ENCODE measurements around the gene C10orf53.
"Not testable (repeated sequence)": the region's sequence is repeated elsewhere in the genome, so short reads cannot be mapped to it uniquely, and the experiment has no call there.

C10orf53 gene

DNA sequence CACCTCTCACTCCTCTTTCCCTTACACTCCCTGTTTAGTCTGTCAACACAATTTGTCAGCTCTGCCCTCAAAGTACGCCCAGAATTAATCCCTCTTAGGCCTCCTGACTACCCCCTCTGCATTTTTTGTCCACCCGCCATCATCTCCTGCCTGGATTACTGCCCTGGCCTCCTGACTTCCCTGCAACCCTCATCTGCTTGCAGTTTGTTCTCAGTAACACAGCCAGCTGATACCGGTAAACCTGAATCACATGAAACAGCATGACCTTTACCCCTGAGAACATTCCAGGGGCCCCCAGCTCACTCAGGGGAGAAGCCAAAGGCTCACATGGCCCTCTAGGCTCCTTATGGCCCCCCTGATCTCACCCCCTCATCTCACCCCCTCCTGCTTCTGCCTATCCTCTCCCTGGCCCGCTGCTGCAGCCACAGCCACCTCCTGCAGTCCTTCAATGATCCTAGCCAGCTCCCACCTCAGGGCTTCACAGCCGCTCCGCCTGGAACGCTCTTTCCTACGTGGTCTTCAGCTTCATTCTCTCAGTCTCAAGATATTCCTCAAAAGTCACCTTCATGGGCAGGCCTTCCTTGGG lies 8.9 kb downstream of the C10orf53 start:
- peak in 1 of 14 donors; percentile 2 for DNase-seq

- no peak for DNase-seq
Measured at GRCh38 chr10:49688920-49689319, 9.5 kb downstream of the C10orf53 start.

- no peak for DNase-seq
Measured at GRCh38 chr10:49689882-49690510, 10.5 kb downstream of the C10orf53 start.

DNA sequence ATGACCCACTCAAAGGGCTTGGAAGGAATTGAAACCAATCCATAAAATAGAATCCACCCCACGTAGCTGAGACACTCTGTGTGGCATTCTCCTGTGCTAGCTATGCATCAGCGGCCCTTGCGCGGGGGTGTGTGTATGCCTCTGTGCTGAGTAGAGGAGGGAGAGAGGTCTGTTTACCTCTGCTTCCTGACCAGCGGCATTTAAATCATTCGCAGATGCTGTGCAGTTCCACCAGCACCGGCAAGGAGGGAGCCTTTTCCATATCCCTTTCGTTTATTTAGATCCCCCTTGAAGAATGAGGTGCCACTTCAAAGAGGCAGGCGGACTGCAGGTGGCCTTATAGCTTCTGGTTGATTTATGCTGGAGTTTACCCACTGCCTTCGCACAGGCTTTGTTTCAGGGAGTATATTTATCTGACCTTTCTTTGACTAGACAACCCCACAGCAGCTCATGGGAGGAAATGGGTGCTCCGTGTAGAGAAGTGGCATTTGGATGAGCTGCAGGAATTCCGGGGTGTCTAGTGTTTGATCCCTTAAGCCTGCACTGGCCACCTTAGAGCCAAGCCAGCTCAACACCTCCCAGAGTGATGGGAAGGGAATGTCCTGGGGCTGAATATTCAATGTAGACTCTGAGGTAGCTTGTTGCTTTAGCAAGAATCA lies 11.4 kb downstream of the C10orf53 start:
- DNase-seq, result no peak

DNA sequence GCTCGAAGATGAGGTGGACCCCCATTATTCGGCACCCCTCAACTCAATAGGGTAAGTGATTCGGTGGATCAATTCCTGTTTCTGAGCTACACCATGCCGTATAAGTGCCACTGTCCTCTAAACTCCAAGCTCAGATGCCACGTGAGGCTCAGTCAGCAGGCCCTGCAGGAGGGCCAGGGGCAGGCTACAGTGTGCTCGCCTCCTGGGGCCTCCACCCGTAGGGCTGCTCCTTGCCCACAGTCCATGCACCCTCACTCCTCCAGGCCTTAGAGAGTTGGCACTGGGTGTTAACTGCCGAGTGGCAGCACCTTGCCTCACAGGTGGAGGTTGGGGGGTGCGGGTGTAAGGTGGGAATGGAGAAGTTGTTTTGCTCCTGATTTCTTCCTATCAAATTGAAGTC lies 12.1 kb downstream of the C10orf53 start:
- DNase-seq, result no peak

- no peak for DNase-seq
Measured at GRCh38 chr10:49694466-49694865, 15.0 kb downstream of the C10orf53 start.

GRCh38 chr10:49696311-49696710 lies 16.9 kb downstream of the C10orf53 start:
- no peak for DNase-seq

DNA sequence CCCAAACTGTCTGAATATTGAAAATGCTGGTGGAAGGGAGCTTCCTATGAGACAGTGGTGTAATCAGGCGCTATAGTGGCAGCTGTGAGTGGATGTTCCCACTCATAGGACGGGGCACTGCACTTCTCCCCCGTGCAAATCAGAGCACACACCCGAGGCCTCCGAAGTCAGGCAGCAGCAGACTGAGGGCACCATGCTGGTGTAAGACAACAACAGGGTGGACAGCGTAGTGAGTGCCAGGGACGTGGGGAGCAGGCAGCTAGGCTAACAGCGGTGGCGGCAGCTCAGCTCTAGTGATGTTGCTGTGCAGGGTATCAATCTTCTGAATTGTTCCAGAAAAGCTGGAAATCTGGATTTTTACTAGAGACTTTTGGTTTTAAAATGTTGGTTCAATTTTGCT lies 19.2 kb downstream of the C10orf53 start:
- no peak for DNase-seq

DNA sequence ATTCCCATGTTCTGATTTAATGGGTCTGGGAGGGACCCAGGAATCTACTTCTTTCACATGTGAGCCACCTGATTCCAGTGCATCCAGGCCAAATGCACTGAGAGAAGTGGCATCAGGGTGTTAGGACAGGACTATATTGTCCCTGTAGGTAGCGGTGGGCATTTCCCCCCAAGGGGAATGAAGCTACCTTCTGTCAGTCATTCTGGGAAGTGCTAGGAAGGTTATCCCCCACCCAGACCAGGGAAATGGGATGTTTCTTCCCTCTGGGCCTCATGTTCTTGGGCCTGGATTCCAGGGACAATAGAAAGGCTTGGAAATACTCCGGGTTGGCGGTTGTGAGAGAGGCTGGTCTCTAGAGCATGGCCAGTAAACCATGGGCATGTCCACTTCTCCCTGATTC lies 20.8 kb downstream of the C10orf53 start:
- no peak for DNase-seq

DNA sequence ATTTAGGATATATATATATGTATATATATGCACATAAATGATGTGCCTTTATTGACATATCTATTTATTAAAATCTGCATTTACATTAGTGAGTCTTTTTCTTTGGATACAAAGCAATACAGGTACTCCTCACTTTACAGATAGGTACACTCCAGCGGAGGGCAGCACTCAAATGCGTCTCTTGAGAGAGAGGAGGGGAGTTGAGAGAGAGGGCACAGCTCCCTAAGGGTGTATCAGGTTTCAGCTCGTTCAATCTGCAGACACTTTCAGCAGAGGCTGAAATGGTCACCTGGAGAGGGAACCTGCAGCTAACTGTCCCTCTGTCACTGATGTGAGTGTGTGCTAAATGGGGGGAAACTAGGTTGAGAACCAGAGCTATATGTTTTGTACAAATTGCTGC lies 21.5 kb downstream of the C10orf53 start:
- DNase-seq, result no peak

DNA sequence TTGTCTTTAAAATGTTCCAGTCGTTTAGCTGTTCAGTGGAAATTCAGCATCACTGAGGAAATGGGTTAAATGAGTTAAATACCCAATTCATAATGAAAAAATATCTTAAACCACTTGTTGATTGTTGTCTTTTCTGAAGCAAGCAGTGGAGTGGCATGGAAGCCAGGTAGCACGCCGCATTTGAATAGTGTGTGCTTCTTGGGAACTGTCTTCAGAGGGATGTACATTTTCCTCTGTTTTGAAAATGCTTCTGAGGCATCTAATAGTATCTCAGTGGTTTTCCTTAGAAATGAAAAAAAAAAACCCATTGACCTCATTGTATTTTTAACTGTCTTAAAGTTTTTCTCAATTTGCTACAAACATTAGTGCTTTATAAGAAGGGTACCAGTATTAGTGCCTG lies 28.1 kb downstream of the C10orf53 start:
- DNase-seq, result no peak

GRCh38 chr10:49709934-49710333 lies 30.5 kb downstream of the C10orf53 start:
- no peak for DNase-seq

GRCh38 chr10:49710966-49711365 lies 31.5 kb downstream of the C10orf53 start:
- no peak for DNase-seq

GRCh38 chr10:49711481-49711880 lies 32.0 kb downstream of the C10orf53 start:
- DNase-seq, result no peak

DNA sequence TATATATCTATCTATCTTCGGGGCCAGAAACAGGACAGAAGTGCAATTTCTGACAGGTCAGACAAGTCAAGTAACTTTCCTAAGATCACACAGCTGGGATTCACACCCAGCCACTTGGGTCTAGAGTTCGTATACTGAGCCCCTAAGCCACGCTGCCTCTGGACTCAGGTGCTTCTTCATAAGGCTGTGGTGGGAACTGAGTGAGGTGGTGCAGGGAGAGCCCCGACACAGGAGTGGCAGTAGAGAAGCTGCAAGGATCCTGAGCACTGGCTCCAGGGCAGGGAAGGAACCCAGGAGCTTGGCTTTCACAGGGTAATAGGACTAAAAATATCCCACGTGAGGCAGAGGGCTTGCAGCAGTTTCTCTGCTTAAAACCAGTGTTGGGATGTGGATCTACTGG lies 33.8 kb downstream of the C10orf53 start:
- DNase-seq, result no peak

DNA sequence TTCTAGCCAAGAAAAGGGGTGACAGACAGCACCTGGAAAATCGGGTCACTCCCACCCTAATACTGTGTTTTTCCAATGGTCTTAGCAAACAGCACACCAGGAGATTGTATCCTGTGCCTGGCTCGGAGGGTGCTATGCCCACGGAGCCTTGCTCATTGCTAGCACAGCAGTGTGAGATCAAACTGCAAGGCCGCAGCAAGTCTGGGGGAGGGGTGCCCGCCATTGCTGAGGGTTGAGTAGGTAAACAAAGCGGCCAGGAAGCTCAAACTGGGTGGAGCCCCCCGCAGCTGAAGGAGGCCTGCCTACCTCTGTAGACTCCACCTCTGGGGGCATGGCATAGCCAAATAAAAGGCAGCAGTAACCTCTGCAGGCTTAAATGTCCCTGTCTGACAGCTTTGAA lies 35.7 kb downstream of the C10orf53 start:
- not testable (repeated sequence) for DNase-seq

DNA sequence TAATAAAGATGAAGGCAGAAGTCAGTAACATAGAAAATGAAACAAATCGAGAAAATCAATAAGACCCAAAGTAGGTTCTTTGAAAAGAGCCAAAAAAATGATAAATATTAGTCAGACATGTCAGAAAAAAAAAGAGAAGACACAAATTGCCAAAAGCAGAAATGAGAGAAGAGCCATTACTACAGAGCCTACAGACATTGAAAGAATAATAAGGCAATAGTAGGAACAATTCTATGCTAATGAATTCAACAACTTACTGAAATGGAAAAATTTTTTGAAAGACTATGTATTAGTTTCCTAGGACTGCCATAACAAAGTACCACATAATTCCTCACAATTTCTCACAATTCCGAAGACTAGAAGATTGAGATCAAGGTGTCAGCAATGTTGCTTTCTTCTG lies 47.1 kb downstream of the C10orf53 start:
- DNase-seq, result no peak

DNA sequence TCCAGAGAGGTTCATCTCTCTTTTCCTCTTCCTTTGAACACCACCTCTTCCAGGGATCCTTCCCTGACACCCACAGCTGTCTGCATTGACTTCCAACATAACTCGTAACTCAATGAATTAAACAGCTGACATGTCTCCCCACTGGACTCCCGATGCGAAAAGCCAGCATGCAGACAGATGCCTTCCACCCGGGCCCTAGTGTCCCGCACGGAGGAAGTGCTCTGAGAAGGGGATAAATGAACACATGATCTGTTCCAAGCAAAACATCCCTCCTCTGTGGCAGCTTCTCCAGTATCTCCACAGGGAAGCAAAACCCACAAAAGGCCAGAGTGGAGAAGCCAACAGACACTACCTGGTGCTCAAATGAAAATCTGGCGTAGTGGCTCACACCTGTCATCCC lies 54.4 kb downstream of the C10orf53 start:
- DNase-seq, result no peak

DNA sequence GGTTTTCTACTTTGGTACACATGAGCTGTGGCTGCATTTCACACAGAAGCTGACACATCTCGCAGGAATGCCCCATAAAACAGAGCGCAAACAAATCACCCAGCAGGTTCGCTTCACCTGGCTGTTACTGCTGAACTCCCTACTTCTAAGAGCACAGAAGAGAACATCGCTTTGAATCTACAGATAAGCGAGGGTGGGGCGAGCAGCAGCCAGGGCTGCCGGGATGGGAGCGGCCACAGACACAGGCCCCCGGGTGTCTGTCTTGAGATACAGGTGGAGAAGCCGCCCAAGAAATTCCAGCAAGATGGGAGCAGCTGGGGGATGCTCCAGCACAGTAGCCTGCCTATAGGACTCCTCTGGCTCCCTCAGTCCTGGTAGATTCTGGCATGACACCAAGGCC lies 55.2 kb downstream of the C10orf53 start:
- DNase-seq, result no peak

- no peak for DNase-seq
Measured at GRCh38 chr10:49735161-49735560, 55.7 kb downstream of the C10orf53 start.

GRCh38 chr10:49735848-49736563 lies 56.6 kb downstream of the C10orf53 start:
- DNase-seq, result no peak

DNA sequence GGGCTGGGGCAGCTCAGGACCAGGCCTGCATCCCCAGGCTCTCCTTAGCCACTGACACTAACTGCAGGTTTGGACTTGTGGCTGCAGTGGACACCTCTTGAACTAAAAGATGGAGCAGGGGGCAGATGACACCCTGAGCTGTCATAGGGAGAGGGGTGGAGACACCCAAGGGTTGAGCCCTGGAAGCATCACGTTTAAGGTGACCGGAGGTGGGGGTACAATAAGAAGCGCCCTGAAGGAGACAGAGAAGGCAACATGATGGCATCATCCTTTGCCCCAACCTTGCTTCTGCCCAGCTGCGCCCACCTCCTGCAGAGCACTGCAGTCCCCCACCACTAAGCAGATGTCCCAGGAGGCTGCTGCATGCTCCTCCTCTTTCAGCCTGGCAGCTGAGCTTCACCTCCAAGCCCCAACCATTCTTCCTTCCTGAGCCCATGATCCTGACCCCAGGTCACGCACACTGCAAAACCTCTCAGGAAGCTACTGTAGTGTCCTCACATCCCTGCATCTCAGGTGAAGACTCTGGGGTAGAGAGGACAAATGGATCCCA lies 57.2 kb downstream of the C10orf53 start:
- DNase-seq, result no peak

GRCh38 chr10:49737474-49738201 lies 58.2 kb downstream of the C10orf53 start:
- no peak for DNase-seq

Measured in C1 segment of cervical spinal cord (tissue), 14 donors.